GM12892 (cell line): Measurements from ENCODE around the gene MYO1D.

Experiments used
- POLR2A ChIP-seq: IDR thresholded peaks from 2 replicates; pipeline ENCODE4 v1.6.1; 2011; ENCODE audit warnings: low read depth, low read length, control low read depth
- POLR2AphosphoS5 ChIP-seq: IDR thresholded peaks from 2 replicates; pipeline ENCODE4 v1.6.1; 2011; ENCODE audit warnings: low read depth, low read length, control low read depth
- TAF1 ChIP-seq: IDR thresholded peaks from 2 replicates; pipeline ENCODE4 v1.6.1; 2011; ENCODE audit warnings: low read depth, mild to moderate bottlenecking, control low read depth, low read length, borderline replicate concordance

DNA sequence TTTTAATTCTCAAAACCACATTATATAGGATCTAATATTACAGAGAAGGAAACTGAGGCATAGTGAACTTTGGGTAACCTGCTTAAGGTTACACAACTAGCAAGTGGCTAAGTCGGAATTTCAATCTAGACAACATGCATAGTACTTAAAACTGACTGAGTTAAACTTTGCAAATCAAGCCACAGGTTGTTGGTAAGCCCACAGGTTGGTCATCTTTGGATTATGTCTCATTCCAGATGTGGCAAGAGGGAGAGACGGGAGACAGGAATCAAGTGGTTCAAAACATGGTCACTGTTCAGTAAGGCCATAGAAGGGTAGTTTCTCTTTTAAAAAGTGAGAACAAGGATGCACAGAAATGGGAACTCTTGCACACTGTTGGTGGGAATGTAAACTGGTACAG lies 57.1 kb downstream of the MYO1D start:
- TF ChIP-seq POLR2AphosphoS5 (no peak), POLR2A (no peak), TAF1 (no peak)
